ENCODE data around the gene SYNDIG1.

SYNDIG1 gene

DNA sequence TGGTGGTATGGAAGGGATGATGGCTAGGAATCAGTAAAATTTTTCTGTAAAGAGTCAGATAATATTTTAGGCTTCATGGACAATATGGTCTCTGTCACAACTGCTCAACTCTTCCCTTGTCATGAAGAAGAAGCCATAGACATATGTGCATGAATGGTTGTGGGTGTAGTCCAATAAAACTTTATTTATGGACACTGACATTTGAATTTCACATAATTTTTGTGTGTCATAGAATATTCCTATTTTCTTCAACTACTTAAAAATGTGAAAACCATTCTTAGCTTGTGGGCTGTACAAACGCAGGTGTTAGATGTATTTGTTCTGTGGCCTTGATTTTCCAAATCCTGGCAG is 59.9 kb downstream of the SYNDIG1 start:
- no peak for DNase-seq

DNA sequence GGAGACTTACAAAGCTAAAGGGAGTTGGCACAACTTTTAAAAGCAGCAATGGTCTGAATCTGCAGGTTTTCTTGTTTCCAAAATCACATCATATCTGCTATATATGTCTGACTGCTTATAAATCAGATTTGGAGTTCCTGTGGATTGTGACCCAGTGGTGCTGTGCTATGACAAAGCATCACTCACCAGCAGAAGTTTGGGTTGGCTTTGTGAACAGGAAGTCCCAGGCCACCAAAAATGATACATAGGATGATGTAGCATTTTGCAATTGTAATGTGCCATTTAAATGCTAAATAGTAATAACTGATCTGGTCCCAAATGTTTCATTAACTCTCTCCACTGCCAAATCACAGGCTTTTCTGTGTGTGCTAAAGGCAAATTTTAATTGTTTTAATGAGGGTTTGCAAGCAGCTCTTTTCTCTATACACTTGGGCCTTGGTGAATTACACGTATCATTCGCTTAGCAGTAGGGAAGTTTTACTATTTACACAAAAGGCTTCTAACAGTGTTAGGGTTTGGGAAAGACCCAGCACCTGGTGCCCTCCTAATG is 60.8 kb downstream of the SYNDIG1 start:
- no peak for DNase-seq

- no peak for DNase-seq
Observed at GRCh38 chr20:24531202-24531601, 61.8 kb downstream of the SYNDIG1 start.

DNA sequence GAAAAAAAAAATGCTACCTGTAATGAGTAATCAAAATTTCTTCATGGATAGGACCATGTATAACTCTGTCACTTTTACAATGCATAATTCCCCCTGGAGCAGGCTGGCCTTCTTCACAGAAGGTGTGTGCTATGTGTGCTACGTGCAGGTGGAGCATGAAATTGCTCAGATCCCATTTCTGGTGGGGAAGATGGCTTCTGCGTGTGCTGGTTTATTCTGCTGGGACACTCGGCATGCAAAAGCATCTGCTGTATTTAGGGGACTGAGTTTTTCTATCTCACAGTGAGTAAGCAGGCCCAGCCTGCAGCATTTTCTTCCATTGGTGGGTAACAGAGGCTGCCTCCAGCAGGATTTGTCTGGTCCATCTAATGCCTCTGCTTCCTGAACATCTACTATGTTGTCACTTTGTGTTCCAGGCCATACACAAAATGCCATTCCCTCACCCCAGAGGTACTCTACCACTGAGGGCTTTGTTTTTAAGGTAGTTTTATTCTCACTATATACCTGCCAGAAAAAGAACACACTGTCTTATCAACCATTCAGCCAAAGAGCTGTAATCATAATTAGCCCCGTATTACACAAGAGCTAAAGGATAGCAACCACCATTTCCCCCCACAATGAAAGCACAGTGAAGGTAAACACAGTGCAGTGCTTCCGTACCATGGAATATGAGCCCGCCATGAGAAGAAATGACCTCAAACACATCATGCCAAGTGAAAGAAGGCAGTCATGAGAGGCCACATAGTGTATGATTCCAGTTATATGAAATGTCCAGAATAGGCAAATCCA is 62.4 kb downstream of the SYNDIG1 start:
- DNase-seq: no peak

DNA sequence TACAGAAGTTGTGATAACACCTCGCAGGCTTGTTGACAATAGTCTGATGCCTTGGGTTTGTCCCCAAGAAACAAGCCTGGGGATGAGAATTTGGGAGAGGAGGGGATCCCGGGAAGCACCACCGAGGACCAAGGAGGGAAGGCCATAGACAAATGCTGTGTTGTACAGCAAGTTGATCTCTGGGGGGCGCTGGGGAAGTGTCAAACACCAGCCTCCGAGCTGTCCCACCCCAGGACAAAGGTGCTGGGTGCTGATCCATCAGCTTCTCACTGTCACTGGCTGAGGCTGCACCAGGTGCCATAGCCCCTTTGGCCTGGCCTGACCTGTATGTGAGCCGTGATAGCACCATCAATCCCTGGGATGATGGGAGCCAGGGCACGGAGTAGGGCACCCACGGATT is 64.0 kb downstream of the SYNDIG1 start:
- no peak for DNase-seq

DNA sequence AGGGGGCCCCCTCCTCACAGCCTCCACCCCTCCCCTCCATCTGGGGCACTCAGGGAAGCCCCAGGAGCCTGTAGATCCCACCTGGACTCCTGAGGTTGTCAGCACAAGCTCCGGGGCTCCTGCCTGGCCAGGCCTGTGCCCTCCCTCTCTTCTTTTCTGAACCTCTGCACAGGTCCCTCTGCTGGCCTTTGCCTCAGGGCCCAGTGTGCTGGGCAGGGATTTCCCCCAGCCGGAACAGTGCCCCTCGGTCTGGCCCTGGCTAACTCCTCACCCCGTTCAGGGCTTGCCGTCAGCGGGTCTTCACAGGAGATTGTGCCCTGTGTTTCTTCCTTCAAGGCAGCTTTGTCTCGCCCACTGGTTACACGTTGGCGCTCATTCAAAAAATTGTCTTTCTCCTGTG is 64.9 kb downstream of the SYNDIG1 start:
- no peak for DNase-seq

- no peak for DNase-seq
Observed at GRCh38 chr20:24535941-24536730, 66.7 kb downstream of the SYNDIG1 start.

DNA sequence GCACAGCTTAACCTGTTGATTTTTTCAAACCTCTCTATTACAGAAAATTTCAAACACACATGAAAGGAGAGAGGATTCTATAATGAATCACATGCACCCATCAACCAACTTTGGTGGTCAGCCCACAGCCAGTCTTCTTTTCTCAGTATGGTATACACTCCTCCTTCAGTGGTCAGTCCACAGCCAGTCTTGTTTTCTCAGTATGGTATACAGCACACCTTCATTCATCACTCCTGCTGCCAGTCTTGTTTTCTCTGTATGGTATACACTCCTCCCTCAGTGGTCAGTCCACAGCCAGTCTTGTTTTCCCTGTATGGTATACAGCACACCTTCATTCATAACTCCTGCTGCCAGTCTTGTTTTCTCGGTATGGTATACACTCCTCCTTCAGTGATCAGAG is 67.8 kb downstream of the SYNDIG1 start:
- DNase-seq: no peak

- no peak for DNase-seq
Observed at GRCh38 chr20:24542721-24543120, 73.3 kb downstream of the SYNDIG1 start.

DNA sequence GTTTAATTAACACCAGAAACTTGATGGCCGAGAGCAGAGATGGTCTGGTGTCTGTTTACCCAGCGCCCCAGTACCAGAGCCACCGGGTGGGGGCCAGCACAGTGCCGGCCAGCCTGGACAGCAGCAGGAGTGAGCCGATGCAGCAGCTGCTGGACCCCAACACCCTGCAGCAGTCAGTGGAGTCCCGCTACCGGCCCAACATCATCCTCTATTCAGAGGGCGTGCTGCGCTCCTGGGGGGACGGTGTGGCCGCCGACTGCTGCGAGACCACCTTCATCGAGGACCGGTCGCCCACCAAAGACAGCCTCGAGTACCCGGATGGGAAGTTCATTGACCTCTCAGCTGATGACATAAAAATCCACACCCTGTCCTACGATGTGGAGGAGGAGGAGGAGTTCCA is 73.7 kb downstream of the SYNDIG1 start:
- no peak for DNase-seq

GRCh38 chr20:24543741-24544140 is 74.3 kb downstream of the SYNDIG1 start:
- DNase-seq: no peak

DNA sequence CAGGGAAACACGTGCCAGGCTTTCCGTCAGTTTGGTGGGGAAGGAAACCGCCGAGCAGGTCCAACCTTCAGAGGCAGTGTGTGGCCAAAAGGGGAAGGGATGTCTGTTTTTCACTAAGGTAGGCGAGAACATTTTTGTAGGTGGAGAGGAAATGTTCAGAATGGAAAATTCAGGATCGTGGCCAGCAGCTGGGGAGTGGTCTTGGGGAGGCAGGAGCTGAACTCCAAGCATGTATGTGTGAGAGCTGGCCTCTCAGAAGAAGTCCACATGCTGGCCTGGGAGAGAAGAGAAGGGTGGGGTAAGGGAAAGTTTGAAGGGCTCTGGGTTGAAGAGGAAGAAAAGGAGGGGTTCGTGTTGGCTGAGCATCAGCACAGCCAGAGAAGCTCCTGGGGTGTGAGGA is 74.9 kb downstream of the SYNDIG1 start:
- DNase-seq: no peak

- no peak for DNase-seq
Observed at GRCh38 chr20:24545168-24545567, 75.7 kb downstream of the SYNDIG1 start.

DNA sequence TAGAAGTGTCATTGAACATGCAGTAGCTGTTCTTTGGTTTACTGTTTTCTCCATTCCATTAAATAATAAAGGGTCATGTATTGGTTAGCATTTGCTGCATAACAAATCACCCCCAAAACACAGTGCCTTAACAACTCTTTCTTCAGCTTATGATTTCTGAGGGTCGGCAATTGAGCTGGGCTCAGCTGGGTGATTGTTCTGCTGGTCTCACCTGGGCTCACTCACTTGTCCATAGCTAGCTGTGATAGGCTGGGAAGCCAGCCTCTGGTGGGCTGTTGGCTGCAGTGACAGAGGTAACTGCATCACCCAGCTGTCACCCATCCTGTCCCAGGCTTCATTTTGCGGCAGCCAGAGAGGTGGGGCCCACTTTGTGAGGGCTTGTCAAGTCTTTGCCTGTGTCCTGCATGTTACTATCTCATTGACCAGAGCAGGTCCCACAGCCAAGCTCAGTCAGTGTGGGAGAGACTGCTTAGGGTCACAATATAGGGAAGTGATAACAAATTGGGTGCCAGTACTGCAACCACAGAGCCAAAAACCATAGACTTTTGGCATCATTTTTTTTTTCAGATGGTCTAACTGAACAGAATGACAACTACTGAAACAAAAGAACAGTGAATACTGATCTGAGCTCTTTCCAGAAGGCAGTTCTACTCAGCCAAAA is 76.9 kb downstream of the SYNDIG1 start:
- no peak for DNase-seq

DNA sequence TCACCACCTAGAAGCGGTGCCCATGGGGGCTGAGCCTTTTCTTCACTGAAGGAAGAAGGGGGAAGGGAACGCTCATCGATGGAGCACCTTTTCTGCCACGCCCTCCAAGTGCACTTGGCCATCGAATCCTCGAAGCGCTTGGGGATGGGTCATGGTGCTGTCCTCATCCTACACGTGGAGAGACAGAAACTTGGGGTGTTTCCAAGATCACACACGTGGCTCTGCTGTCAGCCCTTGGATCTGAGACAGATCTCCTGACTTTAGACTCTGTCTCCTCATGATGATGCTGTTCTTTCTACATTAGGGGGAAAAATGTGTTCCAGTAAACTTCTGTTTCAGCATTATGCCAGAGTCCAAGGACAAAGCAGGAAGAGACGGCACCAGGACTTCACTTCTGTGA is 78.5 kb downstream of the SYNDIG1 start:
- no peak for DNase-seq

DNA sequence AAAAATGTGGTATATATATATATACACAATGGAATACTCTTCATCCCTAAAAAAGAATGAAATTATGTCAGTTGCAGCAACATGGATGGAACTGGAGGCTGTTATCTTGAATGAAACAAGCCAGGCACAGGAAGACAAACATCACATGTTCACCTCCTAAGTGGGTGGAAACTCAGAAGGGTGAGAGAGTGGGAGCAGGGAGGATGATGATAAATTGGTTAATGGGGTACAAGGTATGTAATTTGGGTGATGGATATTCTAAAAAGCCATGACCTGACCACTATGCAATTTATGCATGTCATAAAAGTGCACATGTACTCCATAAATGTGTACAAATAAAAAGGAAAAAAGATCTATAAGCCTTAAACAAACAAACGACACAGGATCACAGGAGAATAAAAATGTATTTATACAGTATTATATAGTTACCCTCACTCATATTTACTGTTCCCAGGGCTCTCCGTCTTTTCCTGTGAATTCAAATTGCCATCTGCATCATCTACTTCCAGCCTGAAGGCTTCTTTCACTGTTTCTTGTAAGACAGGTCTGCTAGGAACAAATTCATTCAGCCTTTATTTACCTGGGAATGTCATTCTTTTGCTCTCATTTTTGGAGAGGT is 89.8 kb downstream of the SYNDIG1 start:
- DNase-seq: no peak

DNA sequence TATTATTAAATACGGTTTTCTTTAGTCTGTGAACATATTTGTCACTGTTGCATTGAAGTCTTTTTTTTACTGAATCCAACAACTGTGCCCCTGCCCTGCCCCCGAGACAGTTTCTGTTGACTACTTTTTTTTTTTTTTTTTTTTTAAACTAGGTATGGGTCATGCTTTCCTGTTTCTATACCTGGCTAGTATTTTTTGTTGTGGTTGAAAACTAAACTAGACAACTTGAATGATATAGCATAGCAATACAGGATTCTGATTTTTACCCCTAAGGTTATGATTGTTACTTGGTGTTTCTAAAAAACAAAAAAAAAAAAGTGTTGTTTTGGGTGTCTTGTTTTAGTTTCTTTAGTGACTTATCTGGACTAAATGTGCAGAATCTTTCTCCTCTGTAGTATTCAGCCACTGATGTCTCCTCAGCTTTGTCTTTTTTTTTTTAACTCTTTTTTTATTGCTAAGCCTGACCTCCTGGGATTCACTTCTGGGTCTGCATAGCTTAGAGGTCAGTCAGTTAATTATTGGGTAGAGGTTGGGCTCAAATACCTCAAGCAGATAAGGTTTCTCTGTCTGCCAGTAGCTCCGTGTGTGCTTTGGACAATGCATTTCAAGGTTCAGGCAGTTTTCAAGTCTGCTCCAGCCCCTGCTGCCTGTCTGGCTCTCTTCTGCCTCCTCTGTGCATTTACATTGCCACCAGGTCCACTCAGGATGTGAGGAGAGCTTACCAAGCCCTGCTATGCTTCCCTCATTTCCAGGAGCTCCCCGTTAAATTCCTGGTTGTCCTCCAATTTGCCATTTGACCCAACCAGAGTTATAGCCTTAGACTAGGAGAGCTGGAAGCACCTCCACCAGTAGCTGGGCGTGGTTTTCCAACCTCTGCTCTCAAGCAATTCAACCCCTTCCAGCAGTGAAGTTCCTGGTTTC is 91.4 kb downstream of the SYNDIG1 start:
- DNase-seq: no peak

- DNase-seq: no peak
Observed at GRCh38 chr20:24565835-24566351, 96.5 kb downstream of the SYNDIG1 start.

GRCh38 chr20:24566656-24567055 is 97.2 kb downstream of the SYNDIG1 start:
- no peak for DNase-seq

- DNase-seq: no peak
Observed at GRCh38 chr20:24567508-24567907, 98.1 kb downstream of the SYNDIG1 start.

GRCh38 chr20:24568842-24569241 is 99.4 kb downstream of the SYNDIG1 start:
- DNase-seq: no peak

DNA sequence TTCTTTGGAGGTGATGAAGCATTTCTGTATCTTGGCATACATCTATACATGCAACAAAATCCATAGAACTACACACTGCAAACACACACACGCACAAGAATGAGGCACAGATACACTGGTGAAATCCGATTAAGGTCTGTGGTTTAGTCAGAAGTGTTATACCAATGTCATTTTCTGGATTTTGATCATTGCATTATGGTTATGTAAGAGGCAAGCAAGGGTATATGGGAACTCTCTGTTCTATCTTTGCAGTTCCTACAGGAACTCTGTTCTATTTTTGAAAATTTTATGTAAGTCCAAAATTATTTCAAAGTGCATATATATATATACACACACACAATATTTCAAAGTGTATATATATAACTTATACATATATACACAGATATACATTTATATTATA is 101.7 kb downstream of the SYNDIG1 start:
- no peak for DNase-seq

All from activated naive CD4-positive, alpha-beta T cell treated with anti-CD3 and anti-CD28 coated beads, Interleukin-2, amount 50 U/mL, for 16 hours (primary cell).